Stomach smooth muscle (tissue), 2 donors: ENCODE measurements around the gene PLEKHB1.

Source experiments
- H3K27ac ChIP-seq: one replicate; pipeline ENCODE4 v1.7.0; 2013; ENCODE audit warnings: mild to moderate bottlenecking, low read length, inconsistent platforms
- H3K27me3 ChIP-seq, 2 donors: one replicate each; pipeline ENCODE4 v1.7.0; 2013; ENCODE audit warnings: low read length in 2 of 2; ENCODE audit not compliant: insufficient read depth in 2 of 2, control insufficient read depth in 1 of 2
- H3K36me3 ChIP-seq, 2 donors: one replicate each; pipeline ENCODE4 v1.7.0; 2013; ENCODE audit warnings: low read length in 2 of 2; ENCODE audit not compliant: control insufficient read depth in 2 of 2, insufficient read depth in 2 of 2
- H3K4me1 ChIP-seq: one replicate; pipeline ENCODE4 v1.7.0; 2013; ENCODE audit warnings: low read length; ENCODE audit not compliant: control insufficient read depth, insufficient read depth
- H3K4me3 ChIP-seq, 2 donors: one replicate each; pipeline ENCODE4 v1.7.0; 2013; ENCODE audit warnings: low read length in 2 of 2
- H3K9ac ChIP-seq, 2 donors: one replicate each; pipeline ENCODE4 v1.7.0; 2013; ENCODE audit warnings: low read length in 2 of 2, mild to moderate bottlenecking in 1 of 2
- H3K9me3 ChIP-seq, 2 donors: one replicate each; pipeline ENCODE4 v1.7.0; 2013; ENCODE audit warnings: low read length in 2 of 2; ENCODE audit not compliant: control insufficient read depth in 2 of 2
- donor health status: healthy.
- donor health status: Pancreatic carcinoma.

PLEKHB1 gene

DNA sequence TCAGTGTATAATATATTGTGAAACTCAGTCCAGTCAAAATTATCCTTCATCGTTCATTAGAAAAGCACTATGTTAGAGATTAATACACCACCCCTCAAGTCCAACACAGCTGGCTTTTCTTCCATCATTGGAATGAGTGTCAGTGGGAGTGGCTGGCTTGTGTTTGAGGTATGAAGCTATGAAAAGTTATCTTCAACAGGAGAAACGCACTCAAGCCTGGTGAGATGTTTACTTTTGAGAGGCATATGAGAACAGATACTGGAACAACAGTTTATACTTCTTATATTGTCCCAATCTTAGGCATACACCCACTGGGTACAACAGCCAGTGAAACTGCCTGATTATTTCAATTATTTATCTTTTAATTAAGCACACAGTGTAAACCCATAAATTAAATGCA, 34.3 kb downstream of the PLEKHB1 start:
- no peaks in the 10 kb centered on the region for H3K4me1 ChIP-seq
- H3K36me3 ChIP-seq, result peaks cover 13 to 16% of the 10 kb centered on the region in 2 donors
- no peak overlapping the region for H3K27ac ChIP-seq
- H3K9ac ChIP-seq, result no peak overlapping the region
- no peaks in the 10 kb centered on the region for H3K9me3 ChIP-seq
- H3K4me3 ChIP-seq, result no peak overlapping the region
- no peaks in the 10 kb centered on the region for H3K27me3 ChIP-seq

DNA sequence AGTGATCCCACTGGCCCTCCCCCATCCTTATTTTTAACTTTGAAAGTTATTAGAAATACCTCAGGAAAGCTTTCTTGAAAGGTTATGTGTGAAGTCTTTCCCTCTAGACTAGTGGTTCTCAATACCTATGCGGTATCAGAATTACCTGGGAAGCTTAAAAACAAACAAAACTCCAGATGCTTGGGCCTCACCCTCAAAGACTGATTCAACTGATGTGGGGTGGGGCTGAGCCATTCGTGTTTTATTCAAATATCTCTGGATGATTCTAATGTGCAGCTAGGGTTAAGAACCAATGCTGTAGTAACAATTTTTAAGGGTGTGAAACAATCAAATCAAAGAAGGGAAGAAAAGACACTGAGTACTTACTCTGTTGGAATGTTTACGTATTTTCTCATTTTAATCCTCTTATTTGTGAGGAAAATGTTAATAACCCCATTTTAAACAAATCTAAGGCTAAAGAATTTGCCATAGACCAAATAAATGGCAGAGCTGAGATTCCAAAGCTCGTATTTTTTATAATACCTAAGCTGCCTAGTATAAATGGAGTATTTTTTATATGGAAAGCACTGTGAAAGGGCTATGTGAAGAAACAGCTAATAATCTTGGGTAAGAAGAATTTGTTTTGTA, 47.6 kb downstream of the PLEKHB1 start:
- Histone ChIP-seq H3K4me3 (no peak overlapping the region), H3K9me3 (no peaks in the 10 kb centered on the region), H3K4me1 (no peaks in the 10 kb centered on the region), H3K9ac (no peak overlapping the region), H3K27me3 (no peaks in the 10 kb centered on the region), H3K36me3 (peaks cover 6 to 14% of the 10 kb centered on the region in 2 donors), H3K27ac (no peak overlapping the region)

DNA sequence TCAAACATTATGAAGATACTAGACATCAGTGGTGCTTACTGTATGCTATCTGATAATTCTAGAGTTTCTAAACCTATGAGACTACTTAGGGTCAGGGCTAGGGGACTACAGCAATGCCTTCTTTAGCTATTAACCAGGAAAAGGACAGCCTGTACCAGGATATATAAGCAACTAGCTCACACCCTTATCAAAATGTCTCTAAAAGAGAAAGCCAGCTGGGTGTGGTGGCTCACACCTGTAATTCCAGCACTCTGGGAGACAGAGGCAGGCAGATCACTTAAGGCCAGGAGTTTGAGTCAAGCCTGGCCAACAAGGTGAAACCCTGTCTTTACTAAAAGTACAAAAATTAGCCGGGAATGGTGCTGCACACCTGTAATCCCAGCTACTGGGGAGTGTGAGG, 58.7 kb downstream of the PLEKHB1 start:
- H3K4me3 ChIP-seq, result no peak overlapping the region
- peaks cover 7 to 15% of the 10 kb centered on the region in 2 donors for H3K36me3 ChIP-seq
- no peak overlapping the region for H3K27ac ChIP-seq
- H3K4me1 ChIP-seq, result no peaks in the 10 kb centered on the region
- no peak overlapping the region for H3K9ac ChIP-seq
- H3K9me3 ChIP-seq, result no peaks in the 10 kb centered on the region
- H3K27me3 ChIP-seq, result no peaks in the 10 kb centered on the region

DNA sequence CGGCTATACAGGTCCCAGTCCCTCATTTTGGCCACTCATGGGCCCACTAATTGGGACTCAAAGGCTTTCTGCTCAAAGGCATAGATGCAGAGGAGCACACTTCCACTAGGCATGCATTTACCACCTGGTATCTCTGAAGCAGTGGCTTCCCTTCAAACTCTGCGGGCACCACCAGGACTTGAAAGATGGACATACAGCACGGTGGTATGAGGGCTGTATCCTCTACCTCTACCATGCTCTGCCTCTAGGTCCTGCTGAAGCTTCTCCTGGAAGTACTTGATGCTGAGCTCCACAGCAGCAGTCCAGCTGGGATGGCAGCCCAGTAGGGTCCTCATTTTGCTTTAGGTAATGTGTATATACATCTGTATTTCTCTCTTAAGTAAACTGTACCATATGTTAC, 64.6 kb downstream of the PLEKHB1 start:
- no peak overlapping the region for H3K9ac ChIP-seq
- H3K9me3 ChIP-seq, result no peaks in the 10 kb centered on the region

More for the DNA sequence above, 64.6 kb downstream of the PLEKHB1 start:
- Histone ChIP-seq H3K27me3 (no peaks in the 10 kb centered on the region), H3K4me1 (no peaks in the 10 kb centered on the region), H3K36me3 (peaks cover 0 to 6% of the 10 kb centered on the region in 2 donors), H3K4me3 (no peak overlapping the region), H3K27ac (no peak overlapping the region)
